Endothelial cell (in vitro differentiated cells): ENCODE data around the gene TUBB2B. TPM values are rescaled to one million over a fixed set of nuclear protein-coding genes. Genes with fewer than 3 reads are reported as not detected.
"Not testable (repeated sequence)": the region's sequence is repeated elsewhere in the genome, so short reads cannot be mapped to it uniquely, and the experiment has no call there.

Experiments
- DNase-seq: peaks from one replicate; pipeline ENCODE4 v3.0.0; 2021; ENCODE audit warnings: low spot score
- H3K27ac Mint-ChIP-seq: one replicate; pipeline ENCODE4 v1.8.0; 2021; ENCODE audit warnings: mixed read lengths, inconsistent platforms; ENCODE audit not compliant: unreplicated experiment
- H3K27me3 Mint-ChIP-seq: one replicate; pipeline ENCODE4 v1.8.0; 2021; ENCODE audit warnings: mild to moderate bottlenecking, moderate library complexity, mixed read lengths, inconsistent platforms; ENCODE audit not compliant: unreplicated experiment
- H3K36me3 Mint-ChIP-seq: one replicate; pipeline ENCODE4 v1.8.0; 2021; ENCODE audit warnings: mild to moderate bottlenecking, low read depth, mixed read lengths, inconsistent platforms; ENCODE audit not compliant: unreplicated experiment
- H3K4me1 Mint-ChIP-seq: one replicate; pipeline ENCODE4 v1.8.0; 2021; ENCODE audit warnings: mild to moderate bottlenecking, mixed read lengths, inconsistent platforms; ENCODE audit not compliant: unreplicated experiment
- H3K4me3 Mint-ChIP-seq: one replicate; pipeline ENCODE4 v1.8.0; 2021; ENCODE audit warnings: mild to moderate bottlenecking, mixed read lengths, inconsistent platforms; ENCODE audit not compliant: unreplicated experiment
- H3K9me3 Mint-ChIP-seq: one replicate; pipeline ENCODE4 v1.8.0; 2021; ENCODE audit warnings: mixed read lengths, inconsistent platforms; ENCODE audit not compliant: unreplicated experiment
- total RNA-seq: library from RNA; stranded (reverse); fragmentation: NEBNext Ultra II Directional; extraction: Animal tissue kit (Norgen Biotek cat#: 25700); gene quantifications from one replicate; pipeline ENCODE4 v1.2.1, GENCODE V29; 2021; ENCODE audit not compliant: unreplicated experiment
- TF ChIP-seq, protein P1 (sequence below): fragments of 200-600 bp; sonication (generic); IDR thresholded peaks from one replicate; pipeline ENCODE4 v1.5.0; 2021; ENCODE audit warnings: antibody characterized with exemption; ENCODE audit not compliant: unreplicated experiment

The TUBB2B gene
- total RNA-seq, 1 donor from 2014 or later: 93.2 TPM

DNA sequence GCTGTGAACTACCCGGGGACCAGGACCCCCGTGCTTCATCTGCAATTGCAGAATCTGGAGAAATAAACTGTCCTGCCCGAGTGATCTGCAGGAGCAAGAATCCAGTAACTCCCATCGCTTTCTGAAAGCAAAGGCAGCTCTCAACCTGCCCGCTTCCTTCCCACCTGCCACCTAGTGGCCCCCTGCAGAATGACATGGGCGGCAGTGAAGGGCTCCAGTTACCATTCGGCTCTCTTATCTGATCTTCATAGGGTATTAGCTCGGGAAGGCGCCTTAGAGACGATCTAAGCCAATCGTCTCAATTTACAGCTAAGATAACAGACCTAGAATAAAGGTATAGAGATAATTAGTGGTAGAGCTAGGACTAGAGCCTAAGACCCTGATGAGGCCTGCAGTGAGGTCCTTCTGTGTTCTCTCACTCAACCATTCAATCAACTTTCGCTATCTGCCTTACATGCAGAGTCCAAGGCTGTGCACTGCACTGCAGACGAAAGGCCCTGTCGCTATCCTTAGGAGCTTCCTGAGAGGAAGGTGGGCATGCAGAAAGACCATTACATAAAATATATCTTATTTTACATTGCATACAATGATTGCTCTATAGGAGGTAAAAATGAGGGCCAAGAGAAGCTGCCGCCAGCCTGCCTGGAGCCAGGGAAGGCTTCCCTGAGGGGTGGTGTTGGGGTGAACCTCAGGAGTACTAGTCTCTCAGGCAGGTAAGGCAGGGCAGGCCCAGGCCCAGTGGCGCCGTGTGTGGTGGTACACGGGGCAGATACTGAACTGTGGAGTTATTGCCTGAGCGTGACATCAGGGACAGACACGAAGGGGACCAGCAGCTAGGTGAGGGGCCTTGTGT is 24.2 kb upstream of the TUBB2B start:
- Mint-ChIP-seq H3K27me3 (peaks cover 6% of the 10 kb centered on the region), H3K36me3 (peaks cover 3% of the 10 kb centered on the region), H3K4me1 (peaks cover 2% of the 10 kb centered on the region), H3K27ac (no peak overlapping the region), H3K4me3 (no peak overlapping the region), H3K9me3 (no peaks in the 10 kb centered on the region)
- TF ChIP-seq, protein P1, sequence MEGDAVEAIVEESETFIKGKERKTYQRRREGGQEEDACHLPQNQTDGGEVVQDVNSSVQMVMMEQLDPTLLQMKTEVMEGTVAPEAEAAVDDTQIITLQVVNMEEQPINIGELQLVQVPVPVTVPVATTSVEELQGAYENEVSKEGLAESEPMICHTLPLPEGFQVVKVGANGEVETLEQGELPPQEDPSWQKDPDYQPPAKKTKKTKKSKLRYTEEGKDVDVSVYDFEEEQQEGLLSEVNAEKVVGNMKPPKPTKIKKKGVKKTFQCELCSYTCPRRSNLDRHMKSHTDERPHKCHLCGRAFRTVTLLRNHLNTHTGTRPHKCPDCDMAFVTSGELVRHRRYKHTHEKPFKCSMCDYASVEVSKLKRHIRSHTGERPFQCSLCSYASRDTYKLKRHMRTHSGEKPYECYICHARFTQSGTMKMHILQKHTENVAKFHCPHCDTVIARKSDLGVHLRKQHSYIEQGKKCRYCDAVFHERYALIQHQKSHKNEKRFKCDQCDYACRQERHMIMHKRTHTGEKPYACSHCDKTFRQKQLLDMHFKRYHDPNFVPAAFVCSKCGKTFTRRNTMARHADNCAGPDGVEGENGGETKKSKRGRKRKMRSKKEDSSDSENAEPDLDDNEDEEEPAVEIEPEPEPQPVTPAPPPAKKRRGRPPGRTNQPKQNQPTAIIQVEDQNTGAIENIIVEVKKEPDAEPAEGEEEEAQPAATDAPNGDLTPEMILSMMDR: peak; percentile 95
- peak; percentile 90 for DNase-seq

DNA sequence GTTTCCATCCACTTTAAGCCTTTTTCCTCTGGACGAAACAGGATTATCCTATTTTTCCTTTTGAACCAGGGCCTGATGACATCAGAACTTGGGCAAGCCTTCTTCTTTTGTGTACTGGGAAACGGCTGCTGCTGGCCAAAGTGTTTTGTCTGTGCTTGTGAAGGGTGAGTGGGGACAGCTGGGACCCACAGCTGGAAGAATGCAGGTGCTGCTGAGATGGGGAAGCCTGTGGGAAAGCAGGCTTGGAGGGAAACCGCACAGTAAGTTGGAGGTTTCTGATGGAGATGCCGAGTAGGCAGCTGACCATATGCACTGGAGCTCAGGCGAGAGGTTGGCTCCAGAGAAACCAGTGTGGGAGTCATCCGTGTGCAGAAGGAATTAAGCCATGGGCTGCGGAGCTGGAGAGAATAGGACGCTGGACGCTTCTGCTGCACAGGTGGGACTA is 22.8 kb upstream of the TUBB2B start:
- peaks cover 3% of the 10 kb centered on the region for H3K36me3 Mint-ChIP-seq
- no peak overlapping the region for H3K27ac Mint-ChIP-seq
- peak overlapping the region; percentile 1 for H3K4me3 Mint-ChIP-seq
- peaks cover 2% of the 10 kb centered on the region for H3K4me1 Mint-ChIP-seq
- no peaks in the 10 kb centered on the region for H3K9me3 Mint-ChIP-seq
- peaks cover 4% of the 10 kb centered on the region for H3K27me3 Mint-ChIP-seq
- no peak for DNase-seq
- TF ChIP-seq, protein P1: no peak

DNA sequence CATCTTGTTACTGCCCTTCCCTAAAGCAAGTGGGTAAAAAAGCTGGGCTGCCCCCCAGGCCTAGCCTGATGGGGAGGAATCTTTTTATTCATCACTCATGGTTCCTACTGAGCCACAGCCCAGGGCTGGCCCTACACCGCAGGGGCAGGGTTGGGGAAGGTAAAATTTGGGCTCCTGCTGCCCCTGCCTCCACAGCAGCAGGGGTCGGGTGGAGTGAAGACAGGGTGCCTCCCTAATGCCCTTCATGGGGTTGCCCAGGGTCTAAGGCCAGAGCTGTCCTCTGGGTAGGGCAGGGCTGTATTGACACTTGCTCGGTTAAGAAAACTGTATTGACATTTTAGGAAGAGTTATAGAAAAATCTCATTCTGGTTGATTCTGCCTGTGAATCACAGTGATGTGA is 22.4 kb upstream of the TUBB2B start:
- Mint-ChIP-seq H3K9me3 (no peaks in the 10 kb centered on the region), H3K4me1 (peaks cover 2% of the 10 kb centered on the region), H3K4me3 (no peak overlapping the region), H3K27me3 (peaks cover 4% of the 10 kb centered on the region), H3K27ac (no peak overlapping the region), H3K36me3 (peaks cover 3% of the 10 kb centered on the region)
- TF ChIP-seq, protein P1: no peak
- no peak for DNase-seq

DNA sequence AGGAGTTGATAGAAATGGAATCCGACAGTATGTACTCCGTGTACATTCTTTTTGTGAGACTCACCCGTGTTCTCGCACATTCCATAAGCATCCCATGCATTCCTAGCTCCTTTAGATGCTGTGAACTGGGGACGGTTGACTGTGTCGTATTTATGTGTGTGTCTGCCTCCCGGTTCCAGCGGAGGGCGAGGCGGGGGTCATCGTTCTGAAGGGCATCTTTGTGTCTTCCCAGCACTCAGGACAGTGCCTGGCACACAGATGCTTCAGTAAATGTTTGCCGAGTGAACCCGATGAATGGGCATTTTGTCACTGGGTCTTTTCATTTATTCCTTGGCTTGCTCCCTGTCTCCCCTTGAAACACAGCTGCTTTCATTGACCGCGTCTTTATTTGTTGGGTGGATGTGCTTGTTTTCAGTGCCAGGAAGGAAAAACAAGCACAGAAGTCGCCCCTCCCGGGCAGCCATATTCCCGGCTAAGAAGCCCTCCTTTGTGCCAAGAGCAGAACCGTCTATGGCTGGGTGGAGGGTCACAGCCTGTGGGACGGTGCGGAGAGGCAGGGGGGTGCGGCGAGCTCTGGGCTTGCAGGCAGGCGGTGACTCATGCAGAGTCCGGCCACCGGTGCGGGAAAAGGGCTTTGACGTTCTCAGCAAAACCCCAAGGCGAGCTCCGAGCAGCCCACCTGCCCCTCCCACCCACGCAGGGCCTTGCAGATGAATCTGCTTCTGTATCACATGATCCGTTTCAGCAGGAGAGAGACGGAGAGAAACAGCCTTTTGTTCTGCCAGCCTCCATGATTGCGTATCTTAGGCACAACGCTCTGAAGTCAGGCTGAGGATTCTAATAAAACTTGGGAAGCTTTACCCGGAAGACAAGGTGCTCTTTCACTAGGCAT is 20.0 kb upstream of the TUBB2B start:
- peaks cover 2% of the 10 kb centered on the region for H3K27me3 Mint-ChIP-seq
- no peak for DNase-seq
- H3K4me1 Mint-ChIP-seq: no peaks in the 10 kb centered on the region
- peak overlapping the region; percentile 1 for H3K4me3 Mint-ChIP-seq
- no peaks in the 10 kb centered on the region for H3K36me3 Mint-ChIP-seq
- TF ChIP-seq, protein P1: no peak
- H3K9me3 Mint-ChIP-seq: no peaks in the 10 kb centered on the region
- no peak overlapping the region for H3K27ac Mint-ChIP-seq

DNA sequence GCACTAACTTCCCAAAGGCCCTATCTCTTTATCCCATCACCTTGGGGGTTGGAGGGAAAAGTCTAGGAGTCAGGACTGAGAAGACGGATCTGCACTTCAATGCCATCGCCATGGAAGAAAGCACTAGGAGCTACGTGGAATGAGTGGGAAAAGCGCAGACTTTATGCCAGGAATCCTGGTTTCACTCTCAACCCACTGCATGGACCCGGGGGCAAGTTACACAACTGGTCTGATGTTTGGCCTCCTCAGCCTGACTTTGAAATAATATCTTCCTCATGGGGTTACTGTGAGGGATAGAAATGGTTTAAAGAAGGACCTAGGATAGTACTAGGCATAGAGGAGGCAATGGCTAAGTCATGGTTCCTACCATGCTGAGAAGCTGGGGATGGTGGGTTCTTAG is 17.8 kb upstream of the TUBB2B start:
- Mint-ChIP-seq H3K36me3 (no peaks in the 10 kb centered on the region), H3K9me3 (no peaks in the 10 kb centered on the region), H3K4me3 (no peak overlapping the region), H3K27me3 (no peaks in the 10 kb centered on the region), H3K27ac (no peak overlapping the region), H3K4me1 (no peaks in the 10 kb centered on the region)
- TF ChIP-seq, protein P1: no peak
- DNase-seq: no peak

DNA sequence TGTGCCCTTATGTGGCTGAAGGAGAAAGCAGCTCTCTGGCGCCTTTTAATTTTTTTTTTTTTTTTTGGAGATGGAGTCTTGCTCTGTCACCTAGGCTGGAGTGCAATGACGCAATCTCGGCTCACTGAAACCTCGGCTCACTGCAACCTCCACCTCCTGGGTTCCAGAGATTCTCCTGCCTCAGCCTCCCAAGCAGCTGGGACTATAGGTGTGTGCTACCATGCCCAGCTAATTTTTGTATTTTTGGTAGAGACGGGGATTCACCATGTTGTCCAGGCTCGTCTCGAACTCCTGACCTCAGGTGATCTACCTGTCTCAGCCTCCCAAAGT is 17.3 kb upstream of the TUBB2B start:
- not testable (repeated sequence) for H3K36me3 Mint-ChIP-seq, H3K27ac Mint-ChIP-seq, H3K27me3 Mint-ChIP-seq, DNase-seq, H3K9me3 Mint-ChIP-seq, H3K4me3 Mint-ChIP-seq, H3K4me1 Mint-ChIP-seq
